Effector CD8-positive, alpha-beta T cell (primary cell): ENCODE measurements around the gene ACSS2.

Source experiments
- DNase-seq: peaks from one replicate; lab custom pipeline; 2025; lab: John Stamatoyannopoulos, UW

Gene ACSS2

GRCh38 chr20:34949120-34949519 is 72.7 kb downstream of the ACSS2 start:
- DNase-seq = no peak

GRCh38 chr20:34951252-34951651 is 74.8 kb downstream of the ACSS2 start:
- DNase-seq = no peak

GRCh38 chr20:34951652-34952051 is 75.2 kb downstream of the ACSS2 start:
- no peak for DNase-seq

- DNase-seq = no peak
Observed at GRCh38 chr20:34952671-34953070, 76.3 kb downstream of the ACSS2 start.

- DNase-seq = no peak
Observed at GRCh38 chr20:34953960-34954359, 77.5 kb downstream of the ACSS2 start.

GRCh38 chr20:34954904-34955230 is 78.5 kb downstream of the ACSS2 start:
- no peak for DNase-seq

- DNase-seq = peak; percentile 95
Observed at GRCh38 chr20:34955231-34956040, 79.0 kb downstream of the ACSS2 start, which contains the start of the genes GSS and MYH7B. Gene GSS (minus strand): TSS chr20:34955806. CDS start chr20:34951852, 3,954 bp downstream. Gene MYH7B (plus strand): TSS chr20:34955868. CDS start chr20:34978006, 22,138 bp downstream.

GRCh38 chr20:34956041-34956458 is 79.6 kb downstream of the ACSS2 start:
- DNase-seq = no peak

GRCh38 chr20:34956751-34957472 is 80.5 kb downstream of the ACSS2 start:
- DNase-seq = no peak

GRCh38 chr20:34964486-34964885 is 88.1 kb downstream of the ACSS2 start:
- no peak for DNase-seq

- DNase-seq = no peak
Observed at GRCh38 chr20:34965051-34965450, 88.6 kb downstream of the ACSS2 start.

GRCh38 chr20:34967421-34967820 is 91.0 kb downstream of the ACSS2 start:
- DNase-seq = no peak

GRCh38 chr20:34968042-34968775 is 91.8 kb downstream of the ACSS2 start:
- DNase-seq = no peak

- no peak for DNase-seq
Observed at GRCh38 chr20:34970193-34970840, 93.9 kb downstream of the ACSS2 start.

- no peak for DNase-seq
Observed at GRCh38 chr20:34970846-34971560, 94.6 kb downstream of the ACSS2 start.

GRCh38 chr20:34971561-34972235 is 95.3 kb downstream of the ACSS2 start:
- no peak for DNase-seq

GRCh38 chr20:34974246-34974645 is 97.8 kb downstream of the ACSS2 start:
- DNase-seq = no peak

GRCh38 chr20:34976286-34976685 is 99.9 kb downstream of the ACSS2 start:
- no peak for DNase-seq
